Type B pancreatic cell (in vitro differentiated cells): ENCODE results near the gene LSP1. TPM values are rescaled to one million over a fixed set of nuclear protein-coding genes. Genes with fewer than 3 reads are reported as not detected.

Source experiments
- DNase-seq: peaks from one replicate; pipeline ENCODE4 v3.0.0; 2021; ENCODE audit warnings: mixed read lengths; ENCODE audit not compliant: unreplicated experiment; ENCODE audit errors: extremely low spot score
- H3K27ac Mint-ChIP-seq: 2 replicates; pipeline ENCODE4 v1.8.0; 2021; ENCODE audit warnings: mild to moderate bottlenecking, mixed read lengths
- H3K27me3 Mint-ChIP-seq: 2 replicates; pipeline ENCODE4 v1.8.0; 2021; ENCODE audit warnings: mixed read lengths
- H3K36me3 Mint-ChIP-seq: 2 replicates; pipeline ENCODE4 v1.8.0; 2021; ENCODE audit warnings: mixed read lengths
- H3K4me1 Mint-ChIP-seq: one replicate; pipeline ENCODE4 v1.8.0; 2021; ENCODE audit warnings: mixed read lengths; ENCODE audit not compliant: unreplicated experiment
- H3K4me3 Mint-ChIP-seq: 2 replicates; pipeline ENCODE4 v1.8.0; 2021; ENCODE audit warnings: mild to moderate bottlenecking, mixed read lengths
- H3K9me3 Mint-ChIP-seq: 2 replicates; pipeline ENCODE4 v1.8.0; 2021; ENCODE audit warnings: mixed read lengths
- CTCF ChIP-seq: fragments of 200-600 bp; sonication (generic); conservative IDR thresholded peaks from 2 replicates; pipeline ENCODE4 v1.5.0; 2021; ENCODE audit warnings: antibody characterized with exemption, mild to moderate bottlenecking
- total RNA-seq: library from RNA; stranded (reverse); gene quantifications from 2 replicates; pipeline ENCODE4 v1.2.1, GENCODE V29; 2021; ENCODE audit warnings: low replicate concordance

LSP1 gene
- total RNA-seq, 1 donor from 2014 or later = 0.53 TPM

- Mint-ChIP-seq H3K27ac (peak overlapping the region; percentile 66), H3K36me3 (no peaks in the 10 kb centered on the region)
These were observed 70.5 kb downstream of the LSP1 start for GRCh38 chr11:1923201-1923956.

DNA sequence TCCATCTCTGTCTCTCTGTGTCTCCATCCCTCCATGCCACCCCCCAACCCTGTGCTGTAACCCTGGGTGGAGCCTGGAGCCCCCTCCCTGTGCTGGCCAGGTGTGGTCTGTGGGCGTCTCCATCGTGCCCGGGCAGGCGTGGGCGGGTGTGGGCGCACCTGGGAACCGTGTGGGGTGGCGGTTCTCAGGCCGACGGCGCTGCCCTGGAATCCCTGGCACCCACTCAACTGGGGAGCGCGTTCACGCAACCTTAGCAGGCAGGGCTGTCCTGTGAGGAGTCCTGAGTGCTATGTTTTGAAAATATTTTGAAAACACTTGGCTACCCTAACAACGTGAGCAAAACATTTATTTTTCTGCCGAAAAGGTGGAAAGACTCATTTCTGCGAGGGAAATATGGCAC is 71.3 kb downstream of the LSP1 start:
- Mint-ChIP-seq H3K4me1 (peaks cover 20% of the 10 kb centered on the region), H3K36me3 (no peaks in the 10 kb centered on the region), H3K4me3 (no peak overlapping the region), H3K9me3 (no peaks in the 10 kb centered on the region), H3K27me3 (no peaks in the 10 kb centered on the region), H3K27ac (peak overlapping the region; percentile 66)
- DNase-seq = no peak
- TF ChIP-seq CTCF = no peak

More at GRCh38 chr11:1923201-1923956, 70.5 kb downstream of the LSP1 start:
- no peaks in the 10 kb centered on the region for H3K27me3 Mint-ChIP-seq
- no peak for DNase-seq
- peaks cover 20% of the 10 kb centered on the region for H3K4me1 Mint-ChIP-seq
- TF ChIP-seq CTCF = no peak
- H3K4me3 Mint-ChIP-seq = no peak overlapping the region
- no peaks in the 10 kb centered on the region for H3K9me3 Mint-ChIP-seq

DNA sequence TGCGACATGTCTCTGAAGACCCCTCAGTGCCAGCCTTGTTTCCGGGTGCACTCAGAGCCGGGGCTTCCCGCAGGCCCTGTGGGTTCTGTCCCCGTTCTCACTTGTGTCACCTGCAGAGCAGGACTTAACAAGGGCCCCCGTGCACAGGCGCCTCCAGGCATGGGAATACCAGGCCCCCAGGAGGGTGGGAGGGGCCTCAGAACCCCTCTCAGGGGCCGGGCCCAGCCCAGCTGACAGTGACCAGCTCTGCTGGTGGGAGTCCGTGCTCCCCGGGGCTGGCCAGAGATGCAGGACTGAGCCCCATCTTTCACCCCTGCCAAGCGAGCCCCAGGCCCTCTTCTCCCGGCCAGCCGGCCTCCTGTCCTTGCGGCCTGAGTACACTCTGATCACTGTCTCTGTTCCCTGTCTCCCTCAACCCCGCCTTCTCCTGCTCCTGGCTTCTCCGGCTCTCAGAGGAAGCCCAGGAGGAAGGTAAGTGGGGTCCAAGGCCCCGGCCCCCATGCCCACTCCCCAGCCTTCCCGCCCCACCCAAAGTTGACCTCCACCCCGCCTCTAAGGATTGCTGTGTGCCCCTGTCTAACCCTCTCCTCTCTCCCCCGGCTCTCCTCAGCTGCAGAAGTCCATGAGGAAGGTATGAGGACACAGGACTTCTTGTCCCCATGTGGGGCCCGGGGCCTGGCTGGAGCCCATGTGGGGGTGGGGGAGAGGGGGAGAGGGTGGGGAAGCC is 71.9 kb downstream of the LSP1 start:
- no peak for TF ChIP-seq CTCF
- Mint-ChIP-seq H3K9me3 (no peaks in the 10 kb centered on the region), H3K27ac (no peak overlapping the region), H3K36me3 (no peaks in the 10 kb centered on the region), H3K4me3 (no peak overlapping the region), H3K27me3 (no peaks in the 10 kb centered on the region), H3K4me1 (peaks cover 24% of the 10 kb centered on the region)
- DNase-seq = no peak

DNA sequence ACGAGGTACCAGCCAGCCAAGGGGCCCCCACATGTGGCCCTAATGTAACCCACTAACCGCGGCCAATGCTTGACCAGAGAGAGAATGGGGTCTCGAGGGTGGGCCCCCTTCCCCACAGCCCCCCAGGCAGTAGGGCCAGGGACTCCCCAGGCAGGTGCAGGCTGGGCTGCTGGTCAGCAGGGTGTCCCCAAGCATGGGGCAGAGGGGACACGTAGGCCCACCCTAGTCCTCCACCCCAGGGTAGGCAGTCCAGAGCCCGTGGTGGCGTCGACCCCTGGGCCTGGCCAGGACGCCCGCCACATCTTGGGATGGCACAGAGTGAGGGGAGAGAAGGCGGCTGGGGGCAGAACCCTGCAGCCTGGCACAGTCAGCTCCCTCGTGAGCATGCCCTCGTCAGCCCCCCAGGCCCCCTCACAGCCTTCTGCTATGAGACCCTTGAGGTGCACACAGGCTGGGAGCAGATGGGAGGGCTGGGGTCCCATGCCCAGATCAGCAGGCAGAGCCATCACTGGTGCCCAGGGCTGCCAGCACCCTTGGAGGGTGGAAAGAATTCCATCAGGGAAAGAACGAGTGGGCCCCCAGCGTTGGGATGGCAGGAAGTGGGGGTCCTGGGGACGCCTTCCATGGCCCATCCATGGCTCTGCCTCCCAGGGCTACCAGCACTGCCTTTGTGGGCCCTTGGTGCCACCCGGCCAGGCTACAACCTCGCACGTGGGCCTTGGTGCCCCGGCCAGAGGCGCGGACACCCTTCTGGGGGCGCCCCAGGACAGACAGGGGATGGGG is 72.7 kb downstream of the LSP1 start:
- peaks cover 24% of the 10 kb centered on the region for H3K4me1 Mint-ChIP-seq
- H3K27ac Mint-ChIP-seq = no peak overlapping the region
- no peaks in the 10 kb centered on the region for H3K36me3 Mint-ChIP-seq
- no peak overlapping the region for H3K4me3 Mint-ChIP-seq
- no peak for DNase-seq
- no peak for TF ChIP-seq CTCF
- H3K27me3 Mint-ChIP-seq = no peaks in the 10 kb centered on the region
- no peaks in the 10 kb centered on the region for H3K9me3 Mint-ChIP-seq

- Mint-ChIP-seq H3K27ac (peak overlapping the region; percentile 82), H3K27me3 (no peaks in the 10 kb centered on the region), H3K9me3 (no peaks in the 10 kb centered on the region), H3K4me3 (peak overlapping the region; percentile 21), H3K36me3 (no peaks in the 10 kb centered on the region), H3K4me1 (peaks cover 27% of the 10 kb centered on the region)
- TF ChIP-seq CTCF = no peak
- no peak for DNase-seq
These were observed 73.5 kb downstream of the LSP1 start for GRCh38 chr11:1926156-1927025.
